ENCODE measurements around the gene CABLES2.

Gene CABLES2

GRCh38 chr20:62352402-62353288, 54.4 kb downstream of the CABLES2 start:
- DNase-seq (ENCODE audit: insufficient read length) (no peak), FAIRE-seq (no peak)
- no peak for TF ChIP-seq POLR2A (IDR thresholded peaks at IDR 0.05; ENCODE audit: low read depth, low read length)
- TF ChIP-seq POLR2AphosphoS5 (IDR thresholded peaks at IDR 0.05; ENCODE audit: low read depth, low read length) = no peak
- no peak for TF ChIP-seq TAF1 (IDR thresholded peaks at IDR 0.05; ENCODE audit: borderline replicate concordance, low read depth, low read length)

- TF ChIP-seq POLR2A (IDR thresholded peaks at IDR 0.05; ENCODE audit: low read depth, low read length) (no peak), POLR2AphosphoS5 (IDR thresholded peaks at IDR 0.05; ENCODE audit: low read depth, low read length) (no peak), TAF1 (IDR thresholded peaks at IDR 0.05; ENCODE audit: borderline replicate concordance, low read depth, low read length) (no peak)
- no peak for FAIRE-seq
- no peak for DNase-seq (ENCODE audit: insufficient read length)
These were observed 55.4 kb downstream of the CABLES2 start for GRCh38 chr20:62351469-62352401.

- FAIRE-seq (no peak), DNase-seq (ENCODE audit: insufficient read length) (no peak)
- no peak for TF ChIP-seq TAF1 (IDR thresholded peaks at IDR 0.05; ENCODE audit: borderline replicate concordance, low read depth, low read length)
- TF ChIP-seq POLR2AphosphoS5 (IDR thresholded peaks at IDR 0.05; ENCODE audit: low read depth, low read length) = no peak
- TF ChIP-seq POLR2A (IDR thresholded peaks at IDR 0.05; ENCODE audit: low read depth, low read length) = no peak
These were observed 56.3 kb downstream of the CABLES2 start for GRCh38 chr20:62350629-62351422.

- DNase-seq (ENCODE audit: insufficient read length) = no peak
- TF ChIP-seq TAF1 (IDR thresholded peaks at IDR 0.05; ENCODE audit: borderline replicate concordance, low read depth, low read length) (no peak), POLR2AphosphoS5 (IDR thresholded peaks at IDR 0.05; ENCODE audit: low read depth, low read length) (no peak), POLR2A (IDR thresholded peaks at IDR 0.05; ENCODE audit: low read depth, low read length) (no peak)
- no peak for FAIRE-seq
These were observed 56.9 kb downstream of the CABLES2 start for GRCh38 chr20:62350098-62350628.

GRCh38 chr20:62349556-62350097, 57.5 kb downstream of the CABLES2 start:
- DNase-seq (ENCODE audit: insufficient read length) (no peak), FAIRE-seq (no peak)
- TF ChIP-seq TAF1 (IDR thresholded peaks at IDR 0.05; ENCODE audit: borderline replicate concordance, low read depth, low read length) (no peak), POLR2A (IDR thresholded peaks at IDR 0.05; ENCODE audit: low read depth, low read length) (no peak), POLR2AphosphoS5 (IDR thresholded peaks at IDR 0.05; ENCODE audit: low read depth, low read length) (no peak)

GRCh38 chr20:62348604-62349003, 58.5 kb downstream of the CABLES2 start:
- DNase-seq (ENCODE audit: insufficient read length) (no peak), FAIRE-seq (no peak)
- TF ChIP-seq POLR2AphosphoS5 (IDR thresholded peaks at IDR 0.05; ENCODE audit: low read depth, low read length) (no peak), TAF1 (IDR thresholded peaks at IDR 0.05; ENCODE audit: borderline replicate concordance, low read depth, low read length) (no peak), POLR2A (IDR thresholded peaks at IDR 0.05; ENCODE audit: low read depth, low read length) (no peak)

GRCh38 chr20:62347445-62347844, 59.6 kb downstream of the CABLES2 start:
- no peak for DNase-seq (ENCODE audit: insufficient read length)
- FAIRE-seq = no peak
- TF ChIP-seq TAF1 (IDR thresholded peaks at IDR 0.05; ENCODE audit: borderline replicate concordance, low read depth, low read length) (no peak), POLR2A (IDR thresholded peaks at IDR 0.05; ENCODE audit: low read depth, low read length) (no peak), POLR2AphosphoS5 (IDR thresholded peaks at IDR 0.05; ENCODE audit: low read depth, low read length) (no peak)

- no peak for DNase-seq (ENCODE audit: insufficient read length)
- no peak for FAIRE-seq
- no peak for TF ChIP-seq POLR2A (IDR thresholded peaks at IDR 0.05; ENCODE audit: low read depth, low read length)
- TF ChIP-seq POLR2AphosphoS5 (IDR thresholded peaks at IDR 0.05; ENCODE audit: low read depth, low read length) = no peak
- no peak for TF ChIP-seq TAF1 (IDR thresholded peaks at IDR 0.05; ENCODE audit: borderline replicate concordance, low read depth, low read length)
These were observed 60.0 kb downstream of the CABLES2 start for GRCh38 chr20:62347151-62347404.

- no peak for FAIRE-seq
- TF ChIP-seq POLR2AphosphoS5 (IDR thresholded peaks at IDR 0.05; ENCODE audit: low read depth, low read length) (no peak), POLR2A (IDR thresholded peaks at IDR 0.05; ENCODE audit: low read depth, low read length) (no peak), TAF1 (IDR thresholded peaks at IDR 0.05; ENCODE audit: borderline replicate concordance, low read depth, low read length) (no peak)
- no peak for DNase-seq (ENCODE audit: insufficient read length)
These were observed 60.5 kb downstream of the CABLES2 start for GRCh38 chr20:62346398-62347150.

Measured in GM12892 (cell line).